GOT3 (cell line): ENCODE measurements around the gene HJV.

ENCODE experiments used
- DNase-seq: peaks from one replicate; lab custom pipeline; 2025; ENCODE audit warnings: mixed read lengths; lab: John Stamatoyannopoulos, UW

The HJV gene

DNA sequence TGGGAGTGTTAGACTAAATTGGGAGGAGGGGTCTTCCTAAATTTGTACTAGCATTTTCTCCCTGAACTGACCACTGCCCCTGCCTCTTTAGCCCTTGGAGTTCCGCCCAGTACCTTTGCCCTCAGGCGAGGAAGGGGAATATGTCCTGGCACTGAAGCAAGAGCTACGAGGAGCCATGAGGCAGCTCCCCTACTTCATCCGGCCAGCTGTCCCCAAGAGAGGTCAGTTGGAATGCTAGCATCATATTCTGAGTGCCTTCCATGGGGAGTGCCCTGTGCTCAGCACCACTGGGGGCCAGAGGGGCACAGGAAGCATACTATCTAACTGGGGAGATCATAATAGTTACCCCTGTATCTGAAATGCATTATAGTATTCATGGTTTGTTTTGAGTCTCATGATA lies 46.3 kb downstream of the HJV start:
- no peak for DNase-seq

DNA sequence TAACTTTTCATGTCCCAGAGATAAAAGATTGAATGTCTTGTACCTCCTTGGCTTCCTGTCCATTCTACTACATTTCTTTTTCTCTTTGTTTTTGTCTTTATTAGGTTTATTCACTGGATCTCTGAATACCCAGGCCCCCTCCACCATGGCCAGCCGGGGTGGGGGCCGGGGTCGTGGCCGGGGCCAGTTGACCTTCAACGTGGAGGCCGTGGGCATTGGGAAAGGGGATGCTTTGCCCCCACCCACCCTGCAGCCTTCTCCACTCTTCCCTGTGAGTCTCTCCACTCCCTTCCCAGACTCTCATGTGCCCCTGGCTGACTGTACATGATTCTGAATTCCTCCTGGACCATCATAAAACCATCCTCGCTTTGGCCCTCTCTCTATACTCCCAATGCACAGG lies 46.8 kb downstream of the HJV start:
- no peak for DNase-seq

- DNase-seq = no peak
Measured at GRCh38 chr1:145972580-145972979, 49.0 kb downstream of the HJV start.
